ENCODE data around the gene EFHD1. TPM values are rescaled to one million over a fixed set of nuclear protein-coding genes. Genes with fewer than 3 reads are reported as not detected.

The EFHD1 gene
- total RNA-seq, 1 donor from 2014 or later = not detected

GRCh38 chr2:232621186-232621585, 12.2 kb upstream of the EFHD1 start:
- Mint-ChIP-seq H3K9me3 (no peaks in the 10 kb centered on the region), H3K27me3 (peaks cover 17% of the 10 kb centered on the region), H3K4me1 (no peaks in the 10 kb centered on the region), H3K36me3 (ENCODE audit: low read depth) (no peaks in the 10 kb centered on the region), H3K27ac (no peak overlapping the region), H3K4me3 (no peak overlapping the region)
- POLR2A ChIA-PET = no interaction called here
- CTCF ChIA-PET = no interaction called here
- DNase-seq (no peak), ATAC-seq (ENCODE audit: low read depth) (no peak)
- intact Hi-C loops (cut with micrococcal nuclease) = no loop called here
- no peak for TF ChIP-seq CTCF (IDR thresholded peaks at IDR 0.05)

DNA sequence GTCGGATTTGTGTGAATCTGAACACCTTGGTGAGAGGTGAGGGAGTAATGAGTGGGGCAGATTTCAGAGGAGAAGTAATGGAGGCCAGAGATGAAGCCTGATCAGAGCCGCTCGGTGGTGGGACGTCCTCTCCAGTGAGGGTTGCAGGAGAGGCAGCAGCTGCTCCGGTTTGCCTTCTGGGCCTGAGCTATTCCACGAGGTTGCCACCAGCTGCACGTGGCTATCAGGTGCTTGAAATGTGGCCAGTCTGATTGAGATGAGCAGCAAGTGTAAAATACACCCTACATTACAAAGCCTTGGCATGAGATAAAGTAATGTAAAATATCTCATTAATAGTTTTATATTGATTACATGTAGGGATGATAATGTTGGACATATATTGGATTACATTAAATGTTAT, 10.8 kb upstream of the EFHD1 start:
- ATAC-seq (ENCODE audit: low read depth) = no peak
- Mint-ChIP-seq H3K27me3 (peaks cover 20% of the 10 kb centered on the region), H3K27ac (no peak overlapping the region), H3K4me3 (no peak overlapping the region), H3K4me1 (no peaks in the 10 kb centered on the region), H3K36me3 (ENCODE audit: low read depth) (no peaks in the 10 kb centered on the region), H3K9me3 (no peaks in the 10 kb centered on the region)
- no peak for DNase-seq
- no peak for TF ChIP-seq CTCF (IDR thresholded peaks at IDR 0.05)
- intact Hi-C loops (cut with micrococcal nuclease) = no loop called here
- CTCF ChIA-PET = no interaction called here
- POLR2A ChIA-PET = no interaction called here

- Mint-ChIP-seq H3K27me3 (peaks cover 25% of the 10 kb centered on the region), H3K9me3 (no peaks in the 10 kb centered on the region), H3K4me3 (no peak overlapping the region), H3K27ac (no peak overlapping the region), H3K4me1 (no peaks in the 10 kb centered on the region), H3K36me3 (ENCODE audit: low read depth) (no peaks in the 10 kb centered on the region)
- intact Hi-C loops (cut with micrococcal nuclease) = no loop called here
- ChIA-PET CTCF (interaction anchor here (1.1 kb wide), 1 partner anchor 19 kb away, joined by 3 read pairs; no protein-coding TSS in a partner anchor), POLR2A (interaction anchor here (0.7 kb wide), 1 partner anchor 253 kb away, joined by 5 read pairs; no protein-coding TSS in a partner anchor)
- no peak for ATAC-seq (ENCODE audit: low read depth)
- no peak for TF ChIP-seq CTCF (IDR thresholded peaks at IDR 0.05)
- DNase-seq = no peak
Measured at GRCh38 chr2:232623768-232624765, 9.3 kb upstream of the EFHD1 start.

GRCh38 chr2:232626584-232626983, 6.8 kb upstream of the EFHD1 start:
- ChIA-PET POLR2A (no interaction called here), CTCF (interaction anchor here (0.5 kb wide), 1 partner anchor 1571 kb away, joined by 3 read pairs; no protein-coding TSS in a partner anchor)
- Mint-ChIP-seq H3K4me3 (no peak overlapping the region), H3K9me3 (no peaks in the 10 kb centered on the region), H3K27ac (no peak overlapping the region), H3K36me3 (ENCODE audit: low read depth) (no peaks in the 10 kb centered on the region), H3K4me1 (no peaks in the 10 kb centered on the region), H3K27me3 (peaks cover 32% of the 10 kb centered on the region)
- intact Hi-C loops (cut with micrococcal nuclease) = no loop called here
- no peak for TF ChIP-seq CTCF (IDR thresholded peaks at IDR 0.05)
- DNase-seq (no peak), ATAC-seq (ENCODE audit: low read depth) (no peak)

GRCh38 chr2:232628466-232629128, 4.8 kb upstream of the EFHD1 start:
- TF ChIP-seq CTCF (IDR thresholded peaks at IDR 0.05) = no peak
- CTCF ChIA-PET = no interaction called here
- Mint-ChIP-seq H3K4me1 (peaks cover 5% of the 10 kb centered on the region), H3K4me3 (no peak overlapping the region), H3K27me3 (peaks cover 35% of the 10 kb centered on the region), H3K36me3 (ENCODE audit: low read depth) (no peaks in the 10 kb centered on the region), H3K9me3 (no peaks in the 10 kb centered on the region), H3K27ac (no peak overlapping the region)
- ATAC-seq (ENCODE audit: low read depth) (no peak), DNase-seq (no peak)
- intact Hi-C loops (cut with micrococcal nuclease) = no loop called here
- POLR2A ChIA-PET = no interaction called here

Measured in activated B cell treated with CpG ODN at 0.5 μM for 24 hours (primary cell).